Lower leg skin (tissue), 4 donors: ENCODE measurements around the gene VPS25. TPM values are rescaled to one million over a fixed set of nuclear protein-coding genes. Genes with fewer than 3 reads are reported as not detected.
A peak's percentile ranks its signal among the peaks of the same experiment; 100 is the strongest.
"Not testable (repeated sequence)": the region's sequence is repeated elsewhere in the genome, so short reads cannot be mapped to it uniquely, and the experiment has no call there.

Experiments used
- DNase-seq, 2 donors: peaks; one replicate each; pipeline ENCODE4 v3.0.0-alpha.2; 2019; ENCODE audit warnings: low spot score in 2 of 2
- H3K4me3 ChIP-seq: fragments of 200-600 bp; sonication (generic); 2 replicates; pipeline ENCODE4 v1.5.1; 2017; ENCODE audit warnings: mild to moderate bottlenecking, low read depth; ENCODE audit not compliant: poor library complexity, severe bottlenecking
- CTCF ChIP-seq, 3 donors: fragments of 450-650 bp; IDR thresholded peaks; one replicate each; pipeline ENCODE4 v1.5.1; 2016; ENCODE audit warnings: antibody characterized with exemption in 3 of 3, mild to moderate bottlenecking in 3 of 3, moderate library complexity in 2 of 3
- POLR2A ChIP-seq, 2 donors: fragments of 450-650 bp; IDR thresholded peaks; one replicate each; pipeline ENCODE4 v1.6.1; 2016 to 2017; ENCODE audit warnings: antibody characterized with exemption in 2 of 2, mild to moderate bottlenecking in 1 of 2, moderate library complexity in 1 of 2
- WGBS, 2 donors: methylation state at CpG; one replicate each; pipeline ENCODE4 v1.1.5; 2018; 5-methylcytosine and 5-hydroxymethylcytosine counted together
- intact Hi-C: fragments of 100-400 bp; cut with DNase I; formaldehyde crosslinking; loops from one replicate; pipeline ENCODE4 v1.15.0; 2023; ENCODE audit warnings: low total_unique reads
- total RNA-seq, 4 donors: library from RNA; depleted of rRNA; stranded (reverse); fragments of >200 nt; gene quantifications; one replicate each; pipeline ENCODE4 v1.1.0, GENCODE V29; 2016

VPS25 gene
- total RNA-seq, 4 donors from 2014 or later = 39.2 to 79.8 (median 61.0) TPM

- 83 to 86% methylated on average over 5 to 6 of the region's 6 CpGs for WGBS, 2 donors
- H3K4me3 ChIP-seq = no peak overlapping the region
- no peak for TF ChIP-seq CTCF (IDR thresholded peaks at IDR 0.05)
- TF ChIP-seq POLR2A (IDR thresholded peaks at IDR 0.05) = no peak
- intact Hi-C loops = no loop called here
- DNase-seq = no peak
These were observed 7.1 kb upstream of the VPS25 start for GRCh38 chr17:42766124-42766523.

- intact Hi-C loops = no loop called here
- no peak for DNase-seq
- TF ChIP-seq POLR2A (IDR thresholded peaks at IDR 0.05) (no peak), CTCF (IDR thresholded peaks at IDR 0.05) (no peak)
- H3K4me3 ChIP-seq = no peak overlapping the region
These were observed 5.7 kb upstream of the VPS25 start for GRCh38 chr17:42767512-42767911.

- H3K4me3 ChIP-seq, DNase-seq, intact Hi-C loops: not testable (repeated sequence)
- 71 to 79% methylated on average over 9 of the region's 9 CpGs for WGBS, 2 donors
These were observed 5.2 kb upstream of the VPS25 start for GRCh38 chr17:42768006-42768405.

GRCh38 chr17:42769964-42770363 lies 3.3 kb upstream of the VPS25 start:
- H3K4me3 ChIP-seq, intact Hi-C loops, DNase-seq: not testable (repeated sequence)
- WGBS, 2 donors = 78 to 80% methylated on average over 10 of the region's 10 CpGs

GRCh38 chr17:42772945-42773289 lies 332 bp upstream of the VPS25 start:
- intact Hi-C loops = no loop called here
- WGBS, 2 donors = 6 to 9% methylated on average over 3 of the region's 3 CpGs
- peak overlapping the region; percentile 53 for H3K4me3 ChIP-seq
- TF ChIP-seq CTCF (IDR thresholded peaks at IDR 0.05) (no peak), POLR2A (IDR thresholded peaks at IDR 0.05) (no peak)
- DNase-seq = no peak

- no peak for DNase-seq
- 68 to 72% methylated on average over 3 of the region's 3 CpGs for WGBS, 2 donors
- H3K4me3 ChIP-seq = peak overlapping the region; percentile 53
- intact Hi-C loops = no loop called here
- TF ChIP-seq POLR2A (IDR thresholded peaks at IDR 0.05) (no peak), CTCF (IDR thresholded peaks at IDR 0.05) (no peak)
These were observed 957 bp downstream of the VPS25 start for GRCh38 chr17:42774066-42774745.

- WGBS, 2 donors = 70 to 83% methylated on average over 3 of the region's 3 CpGs
- TF ChIP-seq POLR2A (IDR thresholded peaks at IDR 0.05) = no peak
- TF ChIP-seq CTCF (IDR thresholded peaks at IDR 0.05) = no peak
- no peak for DNase-seq
- no peak overlapping the region for H3K4me3 ChIP-seq
- intact Hi-C loops = no loop called here
These were observed 2.4 kb downstream of the VPS25 start for GRCh38 chr17:42775534-42776098.
